Erythroblast (primary cell): ENCODE results near the gene DCPS.

Source experiments
- DNase-seq, 2 experiments: peaks; one replicate each; lab custom pipeline; 2025; lab: John Stamatoyannopoulos, UW
- GATA1 ChIP-seq: IDR thresholded peaks from 2 replicates; pipeline ENCODE4 v1.6.1; 2011; ENCODE audit warnings: low read depth, mild to moderate bottlenecking, control low read depth, low read length, moderate library complexity
- POLR2A ChIP-seq: IDR thresholded peaks from 2 replicates; pipeline ENCODE4 v1.6.1; 2011; ENCODE audit warnings: mild to moderate bottlenecking, low read length

Gene DCPS

DNA sequence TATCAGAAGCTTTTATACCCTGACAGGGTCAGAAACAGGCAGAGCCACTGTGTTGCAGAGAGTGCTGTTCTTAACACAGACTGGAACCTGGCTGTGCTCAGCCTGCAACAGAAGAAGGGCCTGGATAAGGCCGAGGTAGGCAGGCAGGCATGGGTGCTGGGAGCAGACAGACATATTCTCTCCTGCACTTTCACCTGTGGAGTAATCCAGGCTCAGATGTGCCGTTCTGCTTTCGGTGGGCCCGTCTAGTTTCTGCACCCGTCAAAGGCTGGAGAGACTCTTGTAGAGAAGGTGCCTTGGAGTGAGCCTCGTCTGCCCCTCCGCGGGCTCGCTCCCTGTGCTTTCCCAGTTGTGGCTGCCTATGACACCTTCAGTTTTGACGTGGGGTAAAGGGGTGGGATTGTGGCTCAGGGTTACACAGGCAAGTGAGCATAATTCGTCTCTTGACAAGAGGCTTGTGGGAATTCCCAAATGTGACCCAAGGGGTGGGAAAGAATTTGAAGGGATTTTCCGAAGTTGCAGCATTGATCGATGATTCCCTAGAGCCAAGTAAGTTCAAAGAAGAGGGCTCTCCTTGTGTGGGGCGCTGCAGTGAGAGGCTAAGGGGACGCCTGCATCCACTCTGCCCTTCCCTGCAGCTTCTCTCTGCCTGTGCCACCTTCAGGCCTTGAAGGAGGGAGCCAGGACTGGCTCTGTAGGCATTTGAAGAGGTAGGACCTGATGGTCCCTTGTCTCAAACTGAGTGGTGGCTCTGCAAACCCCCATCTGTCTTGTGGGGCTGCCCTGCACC lies 35.4 kb downstream of the DCPS start:
- TF ChIP-seq POLR2A = no peak
- no peak for TF ChIP-seq GATA1

DNA sequence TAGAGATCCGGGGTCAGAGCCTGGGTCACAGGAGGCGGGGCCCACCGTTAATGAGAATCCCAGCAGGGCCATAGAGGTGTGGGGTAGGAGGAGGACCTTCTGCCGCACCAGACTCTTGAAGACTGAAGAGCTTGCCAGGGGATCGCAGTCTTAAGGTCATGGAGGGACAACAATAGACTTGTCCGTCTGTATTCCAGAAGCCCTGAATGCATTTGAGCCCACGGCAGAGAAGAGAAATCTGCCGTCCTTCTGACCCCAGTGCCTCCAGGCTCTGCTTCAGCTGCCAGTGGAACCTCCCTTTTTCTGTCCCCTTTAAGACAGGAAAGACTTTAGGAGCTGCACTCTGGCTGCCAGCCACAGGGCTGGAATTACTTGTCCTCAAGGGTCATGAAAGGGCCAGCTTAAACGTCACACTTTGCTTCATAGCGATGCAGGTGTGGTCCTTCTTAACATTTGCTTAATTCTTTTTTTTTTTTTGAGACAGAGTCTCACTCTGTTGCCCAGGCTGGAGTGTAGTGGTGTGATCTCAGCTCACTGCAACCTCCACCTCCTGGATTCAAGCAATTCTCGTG lies 36.1 kb downstream of the DCPS start:
- TF ChIP-seq POLR2A (no peak), GATA1 (no peak)
- no peak for DNase-seq

More for the DNA sequence above, 35.4 kb downstream of the DCPS start:
- DNase-seq = no peak

DNA sequence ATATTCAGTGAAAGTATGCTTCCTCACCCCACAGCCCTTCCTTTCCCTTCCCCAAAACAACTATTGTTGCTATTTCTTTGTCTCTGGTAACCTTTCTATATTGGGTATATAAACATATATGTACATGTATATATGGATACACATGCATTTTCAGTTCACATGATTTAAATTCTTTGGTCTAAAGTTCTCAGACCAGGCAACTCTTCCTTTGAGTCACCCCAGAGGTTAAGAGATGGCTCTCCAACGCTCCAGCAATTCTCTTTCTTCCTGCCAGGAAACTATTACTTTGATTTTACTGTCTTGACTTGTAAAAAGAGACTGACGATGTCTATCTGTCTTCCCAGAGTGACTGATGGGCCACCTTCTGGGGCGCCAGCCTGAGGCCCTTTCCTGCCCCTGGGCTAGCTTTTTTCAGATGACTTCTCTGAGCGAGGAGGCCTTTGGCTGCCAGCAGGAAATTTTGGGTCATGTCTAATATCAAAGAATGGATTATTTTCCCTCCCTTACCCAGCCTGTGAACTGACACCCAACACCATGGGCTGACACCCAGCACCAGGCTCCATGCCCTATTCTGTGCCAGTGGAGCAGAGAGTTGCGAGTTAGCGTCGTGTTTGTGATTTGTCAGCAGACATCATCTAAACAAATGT lies 37.2 kb downstream of the DCPS start:
- DNase-seq = no peak
- TF ChIP-seq POLR2A (no peak), GATA1 (no peak)

DNA sequence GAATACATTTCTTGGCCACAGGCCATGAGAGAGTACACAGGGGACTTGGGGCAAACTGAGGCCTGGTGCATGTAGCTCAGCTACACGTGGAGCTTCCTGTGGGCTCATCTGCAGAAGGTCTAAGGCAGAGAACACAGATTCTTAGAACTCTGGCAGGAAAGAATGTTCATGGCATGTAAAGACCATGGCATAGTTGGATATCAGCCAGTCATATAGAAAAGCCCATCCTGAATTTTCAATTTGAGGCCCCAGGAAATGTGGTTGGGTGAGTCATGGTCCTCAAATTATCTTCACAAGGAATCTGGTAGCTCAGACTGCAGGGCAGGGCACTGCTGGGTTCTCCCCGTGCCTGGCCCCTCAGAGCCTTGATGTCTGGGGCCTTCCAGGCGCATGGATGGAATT lies 37.9 kb downstream of the DCPS start:
- TF ChIP-seq GATA1 = no peak
- no peak for TF ChIP-seq POLR2A
- peak; percentile 57 to 77 for DNase-seq

DNA sequence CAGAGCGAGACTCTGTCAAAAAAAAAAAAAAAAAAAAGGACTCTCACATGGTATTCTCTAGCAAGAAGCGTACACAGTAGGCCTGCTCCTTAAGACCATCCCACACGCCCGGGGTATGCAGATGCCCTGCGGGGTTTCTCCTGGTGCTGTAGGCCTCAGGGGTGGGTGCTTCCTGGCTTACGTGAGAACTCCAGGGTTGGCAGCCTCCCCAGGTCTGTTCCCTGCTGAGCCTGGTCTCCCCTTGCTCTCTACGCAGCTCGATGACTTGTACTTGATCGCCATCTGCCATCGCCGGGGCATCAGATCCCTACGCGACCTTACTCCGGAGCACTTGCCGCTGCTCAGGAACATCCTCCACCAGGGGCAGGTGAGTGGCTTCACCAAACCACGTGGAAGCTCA lies 39.2 kb downstream of the DCPS start:
- TF ChIP-seq GATA1 (no peak), POLR2A (no peak)
- DNase-seq = no peak

DNA sequence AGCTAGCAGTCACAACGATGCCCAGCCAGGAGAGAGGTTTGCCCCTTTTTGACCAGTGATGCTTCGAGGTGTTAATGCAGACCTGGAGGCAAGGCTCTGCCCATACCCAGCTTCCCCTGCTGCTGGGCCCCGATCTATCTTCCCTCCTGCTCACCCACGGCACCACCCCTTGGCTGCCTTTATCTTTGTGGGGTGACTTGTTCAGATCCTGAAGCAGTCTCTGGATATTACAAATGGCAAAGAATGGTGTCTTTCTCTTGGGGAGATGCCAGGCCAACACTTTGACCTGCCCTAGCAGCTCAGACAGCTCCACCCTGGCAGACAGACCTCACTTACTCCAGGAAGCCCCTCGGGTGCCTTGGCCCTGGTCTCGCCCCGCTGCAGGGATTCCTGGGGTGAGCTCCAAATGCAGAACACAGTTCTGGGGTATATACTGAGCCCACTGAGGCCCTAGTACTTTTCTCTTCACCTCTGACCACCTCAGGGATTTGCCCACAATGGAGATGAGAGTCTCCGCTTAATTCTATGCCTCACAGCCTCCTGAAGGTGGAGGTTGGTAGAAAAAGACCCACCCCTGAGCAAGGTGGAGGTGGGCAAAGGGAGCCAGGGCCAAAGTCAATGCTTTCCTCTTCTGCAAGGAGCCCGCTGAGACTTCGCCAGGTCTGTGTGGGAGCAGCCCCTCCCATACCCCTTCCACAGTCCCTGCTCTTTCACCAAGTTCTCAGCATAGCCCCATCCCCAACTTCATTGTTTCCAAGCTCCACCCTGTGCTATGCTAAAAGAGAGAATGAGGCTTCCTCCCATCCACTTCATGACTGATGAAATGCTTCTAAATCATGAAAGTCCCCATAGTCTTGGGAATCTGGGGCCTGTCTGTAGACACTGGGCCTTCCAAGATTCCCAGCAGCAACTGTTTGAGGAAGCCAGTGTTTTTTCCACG lies 40.6 kb downstream of the DCPS start:
- peak; percentile 80 to 81 for DNase-seq
- TF ChIP-seq GATA1 = no peak
- no peak for TF ChIP-seq POLR2A

DNA sequence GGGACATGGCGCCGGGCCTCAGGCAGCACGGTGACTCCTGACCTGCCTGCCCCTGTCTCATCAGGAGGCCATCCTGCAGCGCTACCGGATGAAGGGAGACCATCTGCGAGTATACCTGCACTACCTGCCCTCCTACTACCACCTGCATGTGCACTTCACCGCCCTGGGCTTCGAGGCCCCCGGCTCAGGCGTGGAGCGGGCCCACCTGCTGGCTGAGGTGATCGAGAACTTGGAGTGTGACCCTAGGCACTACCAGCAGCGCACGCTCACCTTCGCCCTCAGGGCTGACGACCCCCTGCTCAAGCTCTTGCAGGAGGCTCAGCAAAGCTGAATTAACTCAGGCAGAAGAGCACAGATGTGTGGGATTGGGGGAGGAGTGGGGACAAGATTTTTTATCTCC lies 41.4 kb downstream of the DCPS start:
- TF ChIP-seq GATA1 (no peak), POLR2A (no peak)
- no peak for DNase-seq

DNA sequence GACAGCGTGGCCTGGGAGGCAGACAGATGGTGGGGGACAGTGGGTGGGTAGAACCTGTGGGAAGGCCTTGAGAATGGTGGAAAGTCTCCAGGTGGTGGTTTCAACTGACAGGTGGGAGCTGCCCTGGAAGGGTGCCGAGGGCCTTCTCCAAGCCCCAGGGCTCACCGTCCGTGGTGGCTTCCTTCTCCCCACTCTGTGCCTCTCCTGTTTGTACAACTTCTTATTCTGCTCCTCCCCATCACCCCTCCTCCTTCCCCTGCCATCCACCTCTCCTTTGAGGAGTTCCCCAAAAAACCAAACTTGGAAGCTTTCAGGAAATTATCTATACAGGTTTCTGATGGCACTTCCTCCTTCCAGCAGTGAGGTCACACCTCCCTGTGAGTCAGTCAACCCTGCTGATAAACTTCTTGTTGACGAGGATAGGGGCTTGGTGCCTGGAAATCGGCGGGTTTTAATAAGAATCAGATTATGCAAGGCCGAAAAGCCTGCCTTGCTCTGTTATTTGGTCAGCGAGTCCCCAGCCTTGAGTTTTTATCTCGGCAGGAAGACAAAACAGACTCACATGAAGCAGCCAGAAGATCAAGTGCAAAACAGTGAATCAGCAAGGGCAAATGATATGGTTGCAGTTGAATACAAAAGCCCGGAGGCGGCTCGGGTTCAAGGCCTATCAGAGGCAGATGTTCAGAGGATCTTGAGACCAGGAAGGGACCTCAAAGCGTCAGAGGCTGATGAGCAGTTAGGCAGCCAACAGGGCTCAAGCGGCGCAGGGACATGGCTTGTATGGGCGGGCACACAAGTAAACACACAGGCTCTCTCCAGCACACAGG lies 42.1 kb downstream of the DCPS start:
- TF ChIP-seq GATA1 (no peak), POLR2A (peak; percentile 85)
- DNase-seq = peak; percentile 98

DNA sequence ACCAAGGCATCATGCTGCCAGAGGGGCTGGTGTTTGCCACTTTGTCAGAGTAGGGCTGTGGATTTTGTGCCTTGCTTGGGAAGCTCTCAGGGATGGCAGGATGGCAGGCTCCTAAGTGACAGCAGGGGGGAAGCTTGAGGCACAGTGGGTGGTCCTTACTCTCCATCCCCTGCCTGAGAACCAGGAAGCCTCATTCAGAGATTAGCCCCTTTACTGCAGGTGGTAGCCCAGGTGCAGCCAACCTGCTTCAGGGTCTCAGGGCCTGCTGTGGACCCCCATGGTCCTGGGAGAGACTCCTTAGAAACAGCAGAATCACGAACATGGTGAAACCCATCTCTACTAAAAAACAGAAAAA lies 42.7 kb downstream of the DCPS start:
- no peak for DNase-seq
- TF ChIP-seq GATA1 (no peak), POLR2A (peak; percentile 61)

DNA sequence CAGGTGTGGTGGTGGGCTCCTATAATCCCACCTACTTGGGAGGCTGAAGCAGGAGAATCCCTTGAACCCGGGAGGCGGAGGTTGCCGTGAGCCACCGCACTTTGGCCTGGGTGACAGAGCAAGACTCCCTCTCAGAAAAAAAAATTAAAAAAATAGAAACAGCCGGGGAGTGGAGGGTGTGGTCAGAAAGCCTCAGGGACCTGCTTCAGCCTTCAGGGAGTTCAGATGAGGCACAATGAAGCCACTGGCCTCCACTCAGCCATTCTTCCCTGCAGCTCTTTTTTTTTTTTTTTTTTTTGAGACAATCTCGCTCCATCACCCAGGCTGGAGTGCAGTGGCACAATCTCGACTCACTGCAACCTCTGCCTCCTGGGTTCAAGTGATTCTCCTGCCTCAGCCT lies 43.1 kb downstream of the DCPS start:
- peak; percentile 67 to 79 for DNase-seq

DNA sequence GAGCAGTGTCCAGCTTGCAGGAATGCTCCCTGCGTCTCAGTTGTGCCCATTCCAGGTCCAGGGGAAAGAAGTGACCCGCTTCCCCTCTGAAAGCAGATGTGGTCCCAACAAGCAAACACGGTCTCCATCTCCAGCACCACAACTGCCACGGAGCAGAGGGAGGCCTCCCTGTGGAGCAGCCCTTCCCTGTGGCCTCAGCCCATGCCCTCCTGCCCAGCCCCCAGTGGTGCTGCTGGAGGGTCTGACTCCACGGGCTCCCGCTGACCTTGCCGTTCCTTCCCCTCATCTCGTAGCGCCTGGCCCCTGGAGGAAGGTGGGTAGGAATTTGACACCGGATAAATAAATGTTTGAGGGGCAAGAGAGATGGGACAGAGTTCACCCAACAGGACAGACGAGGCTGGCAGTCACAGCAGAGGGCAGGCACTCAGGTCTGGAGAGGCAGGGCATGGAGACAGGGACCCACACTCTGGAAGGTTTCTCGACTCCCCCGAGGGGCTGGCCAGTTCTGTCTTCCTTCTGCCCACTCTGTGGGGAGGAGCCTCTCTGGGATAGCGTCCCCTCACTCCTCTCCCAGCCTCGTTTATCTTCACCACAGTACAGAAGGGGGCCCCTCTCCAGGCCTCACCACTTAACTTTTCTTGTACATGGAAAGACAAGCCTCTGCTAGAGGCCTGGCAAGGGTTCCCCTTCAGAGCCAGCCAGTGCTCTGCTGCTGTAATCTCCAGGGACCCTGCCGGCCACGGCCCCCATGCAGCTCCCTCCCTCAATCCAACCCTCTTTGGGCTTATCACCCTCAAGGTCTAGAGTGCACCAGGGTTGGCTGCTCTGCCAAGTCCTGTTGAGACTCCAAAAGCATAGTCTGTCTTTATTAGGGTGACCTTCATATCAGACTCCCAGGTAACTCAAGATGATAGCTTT lies 44.1 kb downstream of the DCPS start:
- TF ChIP-seq POLR2A (no peak), GATA1 (no peak)
- peak; percentile 76 to 81 for DNase-seq
